ENCODE measurements around the gene UBR3. TPM values are rescaled to one million over a fixed set of nuclear protein-coding genes. Genes with fewer than 3 reads are reported as not detected.
"Not testable (repeated sequence)": the region's sequence is repeated elsewhere in the genome, so short reads cannot be mapped to it uniquely, and the experiment has no call there.

The UBR3 gene
- total RNA-seq, 1 donor from 2014 or later: 23.4 TPM

DNA sequence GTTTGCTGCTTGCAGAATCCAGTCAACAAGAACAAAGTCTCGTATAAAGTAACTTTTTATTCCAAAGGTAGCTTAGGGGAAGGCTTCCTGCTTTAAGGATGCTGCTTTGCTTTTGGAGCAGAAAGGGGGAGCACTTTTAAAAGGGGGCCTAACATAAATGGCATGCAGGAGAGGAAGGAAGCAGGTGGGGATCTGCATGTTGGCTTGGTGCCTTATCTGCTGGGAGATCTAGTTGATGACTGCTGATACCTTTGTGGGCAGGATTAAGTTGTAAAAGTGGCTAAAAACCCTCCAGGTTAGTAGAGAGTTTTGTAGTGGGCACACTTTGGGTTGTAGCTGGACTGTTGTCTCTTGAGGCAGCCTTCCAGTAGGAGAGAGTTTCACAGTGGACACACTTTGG, 22.5 kb downstream of the UBR3 start:
- no peak for DNase-seq (ENCODE audit: low spot score)
- peaks cover 6% of the 10 kb centered on the region for H3K4me1 Mint-ChIP-seq (ENCODE audit: unreplicated experiment)
- no peak overlapping the region for H3K4me3 Mint-ChIP-seq (ENCODE audit: unreplicated experiment)
- TF ChIP-seq, protein P1, sequence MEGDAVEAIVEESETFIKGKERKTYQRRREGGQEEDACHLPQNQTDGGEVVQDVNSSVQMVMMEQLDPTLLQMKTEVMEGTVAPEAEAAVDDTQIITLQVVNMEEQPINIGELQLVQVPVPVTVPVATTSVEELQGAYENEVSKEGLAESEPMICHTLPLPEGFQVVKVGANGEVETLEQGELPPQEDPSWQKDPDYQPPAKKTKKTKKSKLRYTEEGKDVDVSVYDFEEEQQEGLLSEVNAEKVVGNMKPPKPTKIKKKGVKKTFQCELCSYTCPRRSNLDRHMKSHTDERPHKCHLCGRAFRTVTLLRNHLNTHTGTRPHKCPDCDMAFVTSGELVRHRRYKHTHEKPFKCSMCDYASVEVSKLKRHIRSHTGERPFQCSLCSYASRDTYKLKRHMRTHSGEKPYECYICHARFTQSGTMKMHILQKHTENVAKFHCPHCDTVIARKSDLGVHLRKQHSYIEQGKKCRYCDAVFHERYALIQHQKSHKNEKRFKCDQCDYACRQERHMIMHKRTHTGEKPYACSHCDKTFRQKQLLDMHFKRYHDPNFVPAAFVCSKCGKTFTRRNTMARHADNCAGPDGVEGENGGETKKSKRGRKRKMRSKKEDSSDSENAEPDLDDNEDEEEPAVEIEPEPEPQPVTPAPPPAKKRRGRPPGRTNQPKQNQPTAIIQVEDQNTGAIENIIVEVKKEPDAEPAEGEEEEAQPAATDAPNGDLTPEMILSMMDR (IDR thresholded peaks at IDR 0.05; ENCODE audit: unreplicated experiment): no peak
- peaks cover 2% of the 10 kb centered on the region for H3K27me3 Mint-ChIP-seq (ENCODE audit: unreplicated experiment)
- no peak overlapping the region for H3K27ac Mint-ChIP-seq (ENCODE audit: unreplicated experiment)
- H3K36me3 Mint-ChIP-seq (ENCODE audit: low read depth, unreplicated experiment): peaks cover 6% of the 10 kb centered on the region
- H3K9me3 Mint-ChIP-seq (ENCODE audit: unreplicated experiment): no peaks in the 10 kb centered on the region

DNA sequence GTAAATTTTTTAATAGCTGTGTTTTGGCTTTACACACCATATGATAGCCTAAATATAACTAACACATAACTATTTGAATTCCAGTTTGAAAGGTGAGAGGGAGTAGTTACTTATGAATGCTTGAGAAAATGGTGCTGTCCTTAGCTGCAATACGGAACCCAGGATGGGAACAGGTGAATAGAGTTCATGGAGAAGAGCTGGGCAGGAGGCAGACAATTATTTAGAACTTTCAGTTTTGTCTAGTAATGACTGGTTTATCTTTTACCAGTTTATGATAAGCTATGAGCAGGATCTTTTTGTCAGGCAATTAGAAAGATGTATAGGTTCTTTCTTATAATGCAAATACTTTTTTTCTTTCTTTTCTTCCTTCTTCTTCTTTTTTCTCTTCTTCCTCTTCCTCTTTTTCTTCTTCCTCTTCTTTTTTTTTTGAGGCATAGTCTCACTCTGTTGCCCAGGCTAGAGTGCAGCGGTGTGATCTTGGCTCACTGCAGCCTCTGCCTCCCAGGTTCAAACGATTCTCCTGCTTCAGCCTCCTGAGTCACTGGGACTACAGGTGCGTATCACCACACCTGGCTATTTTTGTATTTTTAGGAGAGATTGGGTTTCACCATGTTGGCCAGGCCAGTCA, 25.9 kb downstream of the UBR3 start:
- no peak for DNase-seq (ENCODE audit: low spot score)
- Mint-ChIP-seq H3K9me3 (ENCODE audit: unreplicated experiment) (no peaks in the 10 kb centered on the region), H3K36me3 (ENCODE audit: low read depth, unreplicated experiment) (peaks cover 6% of the 10 kb centered on the region), H3K4me1 (ENCODE audit: unreplicated experiment) (peaks cover 6% of the 10 kb centered on the region), H3K4me3 (ENCODE audit: unreplicated experiment) (no peak overlapping the region), H3K27ac (ENCODE audit: unreplicated experiment) (no peak overlapping the region), H3K27me3 (ENCODE audit: unreplicated experiment) (no peaks in the 10 kb centered on the region)
- TF ChIP-seq, protein P1 (IDR thresholded peaks at IDR 0.05; ENCODE audit: unreplicated experiment): no peak

DNA sequence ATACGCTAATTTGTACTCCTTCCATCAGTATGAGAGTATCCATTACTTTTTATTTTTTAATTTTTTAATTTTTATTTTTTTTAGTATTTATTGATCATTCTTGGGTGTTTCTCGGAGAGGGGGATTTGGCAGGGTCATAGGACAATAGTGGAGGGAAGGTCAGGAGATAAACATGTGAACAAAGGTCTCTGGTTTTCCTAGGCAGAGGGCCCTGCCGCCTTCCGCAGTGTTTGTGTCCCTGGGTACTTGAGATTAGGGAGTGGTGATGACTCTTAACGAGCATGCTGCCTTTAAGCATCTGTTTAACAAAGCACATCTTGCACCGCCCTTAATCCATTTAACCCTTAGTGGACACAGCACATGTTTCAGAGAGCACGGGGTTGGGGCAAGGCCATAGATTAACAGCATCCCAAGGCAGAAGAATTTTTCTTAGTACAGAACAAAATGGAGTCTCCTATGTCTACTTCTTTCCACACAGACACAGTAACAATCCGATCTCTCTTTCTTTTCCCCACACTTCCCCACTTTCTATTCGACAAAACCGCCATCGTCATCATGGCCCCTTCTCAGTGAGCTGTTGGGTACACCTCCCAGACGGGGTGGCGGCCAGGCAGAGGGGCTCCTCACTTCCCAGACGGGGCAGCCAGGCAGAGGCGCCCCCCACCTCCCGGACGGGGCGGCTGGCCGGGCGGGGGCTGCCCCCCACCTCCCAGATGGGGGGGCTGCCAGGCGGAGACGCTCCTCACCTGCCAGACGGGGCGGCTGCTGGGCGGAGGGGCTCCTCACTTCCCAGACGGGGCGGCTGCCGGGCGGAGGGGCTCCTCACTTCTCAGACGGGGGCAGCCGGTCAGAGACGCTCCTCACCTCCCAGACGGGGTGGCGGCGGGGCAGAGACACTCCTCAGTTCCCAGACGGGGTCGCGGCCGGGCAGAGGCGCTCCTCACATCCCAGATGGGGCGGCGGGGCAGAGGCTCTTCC, 28.3 kb downstream of the UBR3 start:
- H3K27me3 Mint-ChIP-seq (ENCODE audit: unreplicated experiment); H3K4me1 Mint-ChIP-seq (ENCODE audit: unreplicated experiment); H3K4me3 Mint-ChIP-seq (ENCODE audit: unreplicated experiment); DNase-seq (ENCODE audit: low spot score); H3K9me3 Mint-ChIP-seq (ENCODE audit: unreplicated experiment); H3K36me3 Mint-ChIP-seq (ENCODE audit: low read depth, unreplicated experiment); H3K27ac Mint-ChIP-seq (ENCODE audit: unreplicated experiment): not testable (repeated sequence)

DNA sequence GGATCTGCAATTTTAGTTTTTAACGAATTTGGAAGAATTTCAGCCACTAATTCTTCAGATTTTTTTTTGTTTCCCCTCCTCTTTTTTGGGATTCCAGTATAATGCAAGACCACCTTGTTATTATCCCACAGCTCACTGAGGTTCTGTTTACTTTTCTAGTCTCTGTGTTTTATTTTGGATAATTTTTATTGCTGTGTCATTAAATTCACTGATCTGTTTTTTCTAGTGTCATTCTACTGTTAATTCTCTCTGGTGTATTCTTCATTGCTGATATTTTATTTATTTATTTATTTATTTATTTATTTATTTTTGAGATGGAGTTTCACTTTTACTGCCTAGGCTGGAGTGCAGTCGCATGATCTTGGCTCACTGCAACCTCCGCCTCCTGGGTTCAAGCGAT, 32.2 kb downstream of the UBR3 start:
- Mint-ChIP-seq H3K27ac (ENCODE audit: unreplicated experiment) (no peak overlapping the region), H3K27me3 (ENCODE audit: unreplicated experiment) (no peaks in the 10 kb centered on the region), H3K4me3 (ENCODE audit: unreplicated experiment) (no peak overlapping the region), H3K36me3 (ENCODE audit: low read depth, unreplicated experiment) (no peaks in the 10 kb centered on the region), H3K9me3 (ENCODE audit: unreplicated experiment) (no peaks in the 10 kb centered on the region), H3K4me1 (ENCODE audit: unreplicated experiment) (no peaks in the 10 kb centered on the region)
- TF ChIP-seq, protein P1 (IDR thresholded peaks at IDR 0.05; ENCODE audit: unreplicated experiment): no peak
- DNase-seq (ENCODE audit: low spot score): no peak

DNA sequence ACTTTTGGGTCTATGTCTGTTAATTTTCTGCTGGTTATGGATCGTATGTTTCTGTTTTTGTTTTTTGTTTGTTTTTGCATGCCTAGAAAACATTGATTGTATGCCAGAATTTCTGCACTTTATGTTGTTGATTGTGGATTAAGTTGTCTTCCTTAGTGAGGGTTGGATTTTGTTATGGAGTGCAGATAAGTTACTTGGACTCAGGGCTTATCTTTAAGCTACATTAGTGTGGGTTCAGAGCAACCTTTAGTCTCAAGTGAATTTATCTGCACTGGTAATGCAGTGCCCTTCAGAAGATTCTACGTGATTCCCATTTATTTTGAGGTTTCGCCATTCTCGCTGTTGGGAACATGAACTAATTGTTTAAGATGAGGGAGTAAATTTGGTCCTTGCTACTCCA, 32.9 kb downstream of the UBR3 start:
- no peaks in the 10 kb centered on the region for H3K4me1 Mint-ChIP-seq (ENCODE audit: unreplicated experiment)
- TF ChIP-seq, protein P1 (IDR thresholded peaks at IDR 0.05; ENCODE audit: unreplicated experiment): no peak
- no peaks in the 10 kb centered on the region for H3K9me3 Mint-ChIP-seq (ENCODE audit: unreplicated experiment)
- no peak overlapping the region for H3K27ac Mint-ChIP-seq (ENCODE audit: unreplicated experiment)
- DNase-seq (ENCODE audit: low spot score): no peak
- H3K4me3 Mint-ChIP-seq (ENCODE audit: unreplicated experiment): no peak overlapping the region
- no peaks in the 10 kb centered on the region for H3K27me3 Mint-ChIP-seq (ENCODE audit: unreplicated experiment)
- no peaks in the 10 kb centered on the region for H3K36me3 Mint-ChIP-seq (ENCODE audit: low read depth, unreplicated experiment)

Measured in endothelial cell (in vitro differentiated cells).